HEK293 (cell line): Measurements from ENCODE around the gene PLXND1.

Experiments used
- CTCF ChIA-PET: fragments of 350-600 bp; formaldehyde crosslinking; extraction: SDS; loops from one replicate; lab custom pipeline; 2021; ENCODE audit warnings: antibody characterized with exemption; lab: Yijun Ruan, JAX
- POLR2A ChIA-PET: fragments of 300-600 bp; formaldehyde crosslinking; extraction: SDS; loops from one replicate; lab custom pipeline; 2020; ENCODE audit warnings: antibody characterized with exemption, inconsistent platforms; lab: Yijun Ruan, JAX
- H3K27ac ChIP-seq: fragments of 200-500 bp; sonication (Bioruptor generic); 2 replicates; pipeline ENCODE4 v1.5.1; 2014; ENCODE audit warnings: low read depth, low read length, control low read depth, inconsistent platforms; ENCODE audit errors: extremely low read depth
- H3K36me3 ChIP-seq, 2 experiments: fragments of 200-500 bp in 1 of 2; sonication (Bioruptor generic) in 1 of 2; 1 replicate in 1 of 2; 2 replicates in 1 of 2; pipeline ENCODE4 v1.5.1; 2014 to 2017; ENCODE audit warnings: inconsistent platforms in 2 of 2, low read length in 2 of 2; ENCODE audit not compliant: control insufficient read depth in 2 of 2, insufficient read depth in 1 of 2
- H3K4me1 ChIP-seq: fragments of 200-500 bp; sonication (Bioruptor generic); 2 replicates; pipeline ENCODE4 v1.5.1; 2014; ENCODE audit warnings: mild to moderate bottlenecking, low read length, inconsistent platforms; ENCODE audit not compliant: control insufficient read depth, insufficient read depth
- H3K4me3 ChIP-seq: 2 replicates; pipeline ENCODE4 v1.5.1; 2011; ENCODE audit warnings: low read depth, mild to moderate bottlenecking, control low read depth, low read length, moderate library complexity
- H3K9me3 ChIP-seq: fragments of 200-500 bp; sonication (Bioruptor generic); 2 replicates; pipeline ENCODE4 v1.5.1; 2014; ENCODE audit warnings: low read depth, low read length, inconsistent platforms; ENCODE audit not compliant: control insufficient read depth, insufficient read depth
- FEZF1 ChIP-seq: fragments of 450-650 bp; formaldehyde crosslinking; IDR thresholded peaks from 2 replicates; pipeline ENCODE4 v1.5.1; 2016; ENCODE audit warnings: missing biosample characterization, missing genetic modification characterization
- GLIS2 ChIP-seq: fragments of 450-650 bp; formaldehyde crosslinking; IDR thresholded peaks from 2 replicates; pipeline ENCODE4 v1.5.1; 2016; ENCODE audit warnings: missing biosample characterization, missing genetic modification characterization
- IKZF3 ChIP-seq: fragments of 450-650 bp; IDR thresholded peaks from 2 replicates; pipeline ENCODE4 v1.5.0; 2018; ENCODE audit warnings: missing biosample characterization, mild to moderate bottlenecking, missing genetic modification characterization, moderate library complexity
- KLF9 ChIP-seq: fragments of 450-650 bp; formaldehyde crosslinking; IDR thresholded peaks from 2 replicates; pipeline ENCODE4 v1.5.1; 2016; ENCODE audit warnings: missing biosample characterization, missing genetic modification characterization, low read depth
- PBX3 ChIP-seq: sonication (generic); formaldehyde crosslinking; IDR thresholded peaks from 2 replicates; pipeline ENCODE4 v1.8.1; 2022; ENCODE audit warnings: mild to moderate bottlenecking, moderate library complexity, missing genetic modification reagents
- PRDM1 ChIP-seq: fragments of 450-650 bp; formaldehyde crosslinking; IDR thresholded peaks from 2 replicates; pipeline ENCODE4; 2016; ENCODE audit warnings: missing biosample characterization, missing genetic modification characterization
- PRDM4 ChIP-seq: fragments of 450-650 bp; formaldehyde crosslinking; IDR thresholded peaks from 2 replicates; pipeline ENCODE4 v1.5.1; 2017; ENCODE audit warnings: missing biosample characterization, missing genetic modification characterization
- ZNF133 ChIP-seq: fragments of 450-650 bp; formaldehyde crosslinking; IDR thresholded peaks from 2 replicates; pipeline ENCODE4 v1.5.1; 2016; ENCODE audit warnings: missing biosample characterization, missing genetic modification characterization
- ZNF157 ChIP-seq: fragments of 450-650 bp; formaldehyde crosslinking; IDR thresholded peaks from 2 replicates; pipeline ENCODE4 v1.5.1; 2016; ENCODE audit warnings: missing biosample characterization, missing genetic modification characterization
- ZNF202 ChIP-seq: fragments of 450-650 bp; formaldehyde crosslinking; IDR thresholded peaks from 2 replicates; pipeline ENCODE4 v1.5.1; 2016; ENCODE audit warnings: missing biosample characterization, missing genetic modification characterization, borderline replicate concordance
- ZNF221 ChIP-seq: fragments of 450-650 bp; formaldehyde crosslinking; IDR thresholded peaks from 2 replicates; pipeline ENCODE4 v1.5.1; 2017; ENCODE audit warnings: missing biosample characterization, missing genetic modification characterization, borderline replicate concordance
- ZNF292 ChIP-seq: fragments of 450-650 bp; formaldehyde crosslinking; IDR thresholded peaks from 2 replicates; pipeline ENCODE4 v1.5.1; 2016; ENCODE audit warnings: low read depth, missing biosample characterization, missing genetic modification characterization, borderline replicate concordance
- ZNF350 ChIP-seq: fragments of 450-650 bp; formaldehyde crosslinking; IDR thresholded peaks from 2 replicates; pipeline ENCODE4 v1.5.0; 2017; ENCODE audit warnings: missing biosample characterization, mild to moderate bottlenecking, missing genetic modification characterization
- ZNF473 ChIP-seq: fragments of 450-650 bp; formaldehyde crosslinking; IDR thresholded peaks from 2 replicates; pipeline ENCODE4 v1.5.1; 2017; ENCODE audit warnings: missing biosample characterization, missing genetic modification characterization
- ZNF548 ChIP-seq: fragments of 450-650 bp; formaldehyde crosslinking; IDR thresholded peaks from 2 replicates; pipeline ENCODE4 v1.5.1; 2016; ENCODE audit warnings: missing biosample characterization, missing genetic modification characterization
- ZNF555 ChIP-seq: fragments of 450-650 bp; formaldehyde crosslinking; conservative IDR thresholded peaks from 2 replicates; pipeline ENCODE4 v1.5.1; 2017; ENCODE audit warnings: missing biosample characterization, mild to moderate bottlenecking, missing genetic modification characterization, inconsistent platforms
- ZNF561 ChIP-seq: fragments of 450-650 bp; IDR thresholded peaks from 2 replicates; pipeline ENCODE4 v1.5.1; 2018; ENCODE audit warnings: missing biosample characterization, missing genetic modification characterization, borderline replicate concordance
- ZNF639 ChIP-seq: fragments of 450-650 bp; formaldehyde crosslinking; IDR thresholded peaks from 2 replicates; pipeline ENCODE4 v1.5.1; 2016; ENCODE audit warnings: missing biosample characterization, missing genetic modification characterization
- ZNF76 ChIP-seq: fragments of 450-650 bp; formaldehyde crosslinking; IDR thresholded peaks from 2 replicates; pipeline ENCODE4; 2016; ENCODE audit warnings: low read depth, missing biosample characterization, missing genetic modification characterization, borderline replicate concordance
- ZNF837 ChIP-seq: fragments of 450-650 bp; formaldehyde crosslinking; IDR thresholded peaks from 2 replicates; pipeline ENCODE4 v1.5.1; 2016; ENCODE audit warnings: missing biosample characterization, missing genetic modification characterization
- ZNF843 ChIP-seq: fragments of 450-650 bp; formaldehyde crosslinking; IDR thresholded peaks from 2 replicates; pipeline ENCODE4 v1.5.1; 2016; ENCODE audit warnings: missing biosample characterization, missing genetic modification characterization
- TF ChIP-seq, protein P1 (sequence below): fragments of 450-650 bp; formaldehyde crosslinking; IDR thresholded peaks from 2 replicates; pipeline ENCODE4 v1.5.1; 2016; ENCODE audit warnings: missing biosample characterization, missing genetic modification characterization
- TF ChIP-seq, protein P2 (sequence below): fragments of 450-650 bp; formaldehyde crosslinking; IDR thresholded peaks from 2 replicates; pipeline ENCODE4 v1.5.1; 2016; ENCODE audit warnings: missing biosample characterization, missing genetic modification characterization, low read depth
- TF ChIP-seq, protein P3 (sequence below): fragments of 450-650 bp; formaldehyde crosslinking; IDR thresholded peaks from 2 replicates; pipeline ENCODE4 v1.5.1; 2016; ENCODE audit warnings: missing biosample characterization, missing genetic modification characterization, low read depth

Gene PLXND1

DNA sequence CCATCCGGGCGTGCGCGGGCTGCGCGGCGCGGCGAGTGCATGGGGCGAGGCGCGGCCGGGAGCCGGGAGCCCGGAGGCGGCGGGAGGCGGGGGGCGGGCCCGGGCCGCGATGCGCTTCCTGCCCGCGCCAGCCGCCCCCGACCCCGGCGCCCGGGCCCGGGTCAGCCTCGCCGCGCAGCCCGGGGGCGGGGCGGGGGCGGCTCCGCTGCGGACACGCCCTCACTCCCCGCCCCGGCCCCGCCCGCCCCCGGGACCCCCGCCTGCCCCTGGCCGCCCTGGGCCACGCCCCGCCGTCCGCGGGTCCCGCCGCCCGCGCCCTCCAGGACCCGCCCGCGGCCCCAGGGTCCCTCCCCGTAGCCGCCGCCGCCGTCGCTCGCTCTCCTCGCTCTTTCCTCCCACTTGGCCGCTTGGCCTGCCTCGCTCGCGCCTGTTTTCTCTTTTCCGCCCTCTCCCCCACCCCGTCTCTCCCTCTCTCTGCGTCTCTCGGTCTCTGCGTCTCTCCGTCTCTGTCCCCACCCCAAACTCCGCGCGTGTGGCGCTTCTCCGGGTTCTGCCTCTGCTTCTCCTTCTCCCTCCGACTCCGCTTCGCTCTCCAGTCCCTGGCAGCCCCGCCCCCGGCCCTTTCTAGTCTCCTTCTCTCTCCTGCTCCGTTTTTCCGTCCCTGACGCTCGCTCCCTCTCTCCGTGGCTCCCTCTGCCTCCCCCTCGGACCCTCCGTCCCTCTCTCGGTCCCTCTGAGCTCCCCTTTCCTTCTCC, at the start of gene PLXND1:
TSS of gene PLXND1 (minus strand) at position 41 of the 755 bp plus-strand sequence. CDS start at position 4, 37 bp downstream.
- H3K27ac ChIP-seq = peak within 1 kb of the TSS; percentile 53; the same call in 1 of the 2 replicates
- no peaks in the 10 kb centered on the region for H3K36me3 ChIP-seq
- no peaks in the 10 kb centered on the region for H3K9me3 ChIP-seq
- H3K4me3 ChIP-seq = peak within 1 kb of the TSS; percentile 43
- ChIA-PET POLR2A (no interaction called here), CTCF (interaction anchor here (1.5 kb wide), 1 partner anchor 116 kb away, joined by 5 read pairs; no protein-coding TSS in a partner anchor)
- H3K4me1 ChIP-seq = 0 out of 2 replicates have a peak, but pooled peaks cover 3% of the 10 kb centered on the region
- TF ChIP-seq, protein P1, sequence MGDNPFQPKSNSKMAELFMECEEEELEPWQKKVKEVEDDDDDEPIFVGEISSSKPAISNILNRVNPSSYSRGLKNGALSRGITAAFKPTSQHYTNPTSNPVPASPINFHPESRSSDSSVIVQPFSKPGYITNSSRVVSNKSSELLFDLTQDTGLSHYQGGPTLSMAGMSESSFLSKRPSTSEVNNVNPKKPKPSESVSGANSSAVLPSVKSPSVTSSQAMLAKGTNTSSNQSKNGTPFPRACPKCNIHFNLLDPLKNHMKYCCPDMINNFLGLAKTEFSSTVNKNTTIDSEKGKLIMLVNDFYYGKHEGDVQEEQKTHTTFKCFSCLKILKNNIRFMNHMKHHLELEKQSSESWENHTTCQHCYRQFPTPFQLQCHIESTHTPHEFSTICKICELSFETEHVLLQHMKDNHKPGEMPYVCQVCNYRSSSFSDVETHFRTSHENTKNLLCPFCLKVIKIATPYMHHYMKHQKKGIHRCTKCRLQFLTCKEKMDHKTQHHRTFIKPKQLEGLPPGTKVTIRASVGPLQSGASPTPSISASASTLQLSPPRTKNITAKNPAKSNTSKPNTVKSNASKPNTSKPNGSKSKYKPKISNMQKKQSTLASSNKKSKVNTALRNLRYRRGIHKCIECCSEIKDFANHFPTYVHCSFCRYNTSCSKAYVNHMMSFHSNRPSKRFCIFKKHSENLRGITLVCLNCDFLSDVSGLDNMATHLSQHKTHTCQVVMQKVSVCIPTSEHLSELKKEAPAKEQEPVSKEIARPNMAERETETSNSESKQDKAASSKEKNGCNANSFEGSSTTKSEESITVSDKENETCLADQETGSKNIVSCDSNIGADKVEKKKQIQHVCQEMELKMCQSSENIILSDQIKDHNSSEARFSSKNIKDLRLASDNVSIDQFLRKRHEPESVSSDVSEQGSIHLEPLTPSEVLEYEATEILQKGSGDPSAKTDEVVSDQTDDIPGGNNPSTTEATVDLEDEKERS (tag by site-specific recombination) = no peak
- no peak for TF ChIP-seq PRDM4 (tag by site-specific recombination)
- no peak for TF ChIP-seq ZNF548 (tag by site-specific recombination)
- no peak for TF ChIP-seq ZNF561 (tag by site-specific recombination)
- TF ChIP-seq ZNF221 (tag by site-specific recombination) = no peak
- TF ChIP-seq FEZF1 (tag by site-specific recombination) = no peak
- TF ChIP-seq ZNF473 (tag by site-specific recombination) = no peak
- TF ChIP-seq GLIS2 (tag by site-specific recombination) = peak; percentile 38; the same call in 1 of the 2 replicates
- no peak for TF ChIP-seq ZNF76
- TF ChIP-seq KLF9 (tag by site-specific recombination) = peak; percentile 60
- TF ChIP-seq ZNF837 (tag by site-specific recombination) = no peak
- peak; percentile 46; the same call in 1 of the 2 replicates for TF ChIP-seq PRDM1 (tag by site-specific recombination)
- no peak for TF ChIP-seq PBX3 (CRISPR knock-in tag)
- TF ChIP-seq ZNF133 (tag by site-specific recombination) = no peak
- no peak for TF ChIP-seq ZNF202
- peak; percentile 36; the same call in 1 of the 2 replicates for TF ChIP-seq ZNF843
- no peak for TF ChIP-seq ZNF292 (tag by site-specific recombination)
- TF ChIP-seq ZNF350 (tag by site-specific recombination) = no peak
- TF ChIP-seq, protein P2, sequence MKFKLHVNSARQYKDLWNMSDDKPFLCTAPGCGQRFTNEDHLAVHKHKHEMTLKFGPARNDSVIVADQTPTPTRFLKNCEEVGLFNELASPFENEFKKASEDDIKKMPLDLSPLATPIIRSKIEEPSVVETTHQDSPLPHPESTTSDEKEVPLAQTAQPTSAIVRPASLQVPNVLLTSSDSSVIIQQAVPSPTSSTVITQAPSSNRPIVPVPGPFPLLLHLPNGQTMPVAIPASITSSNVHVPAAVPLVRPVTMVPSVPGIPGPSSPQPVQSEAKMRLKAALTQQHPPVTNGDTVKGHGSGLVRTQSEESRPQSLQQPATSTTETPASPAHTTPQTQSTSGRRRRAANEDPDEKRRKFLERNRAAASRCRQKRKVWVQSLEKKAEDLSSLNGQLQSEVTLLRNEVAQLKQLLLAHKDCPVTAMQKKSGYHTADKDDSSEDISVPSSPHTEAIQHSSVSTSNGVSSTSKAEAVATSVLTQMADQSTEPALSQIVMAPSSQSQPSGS = no peak
- no peak for TF ChIP-seq ZNF157 (tag by site-specific recombination)
- TF ChIP-seq ZNF639 (tag by site-specific recombination) = 0 out of 2 replicates have a peak, but pooled peaks have one; percentile 59
- no peak for TF ChIP-seq IKZF3 (tag by site-specific recombination)
- no peak for TF ChIP-seq ZNF555 (tag by site-specific recombination)
- TF ChIP-seq, protein P3, sequence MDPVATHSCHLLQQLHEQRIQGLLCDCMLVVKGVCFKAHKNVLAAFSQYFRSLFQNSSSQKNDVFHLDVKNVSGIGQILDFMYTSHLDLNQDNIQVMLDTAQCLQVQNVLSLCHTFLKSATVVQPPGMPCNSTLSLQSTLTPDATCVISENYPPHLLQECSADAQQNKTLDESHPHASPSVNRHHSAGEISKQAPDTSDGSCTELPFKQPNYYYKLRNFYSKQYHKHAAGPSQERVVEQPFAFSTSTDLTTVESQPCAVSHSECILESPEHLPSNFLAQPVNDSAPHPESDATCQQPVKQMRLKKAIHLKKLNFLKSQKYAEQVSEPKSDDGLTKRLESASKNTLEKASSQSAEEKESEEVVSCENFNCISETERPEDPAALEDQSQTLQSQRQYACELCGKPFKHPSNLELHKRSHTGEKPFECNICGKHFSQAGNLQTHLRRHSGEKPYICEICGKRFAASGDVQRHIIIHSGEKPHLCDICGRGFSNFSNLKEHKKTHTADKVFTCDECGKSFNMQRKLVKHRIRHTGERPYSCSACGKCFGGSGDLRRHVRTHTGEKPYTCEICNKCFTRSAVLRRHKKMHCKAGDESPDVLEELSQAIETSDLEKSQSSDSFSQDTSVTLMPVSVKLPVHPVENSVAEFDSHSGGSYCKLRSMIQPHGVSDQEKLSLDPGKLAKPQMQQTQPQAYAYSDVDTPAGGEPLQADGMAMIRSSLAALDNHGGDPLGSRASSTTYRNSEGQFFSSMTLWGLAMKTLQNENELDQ (tag by site-specific recombination) = no peak
